Measurements from ENCODE around the gene RAPGEF5.

RAPGEF5 gene

DNA sequence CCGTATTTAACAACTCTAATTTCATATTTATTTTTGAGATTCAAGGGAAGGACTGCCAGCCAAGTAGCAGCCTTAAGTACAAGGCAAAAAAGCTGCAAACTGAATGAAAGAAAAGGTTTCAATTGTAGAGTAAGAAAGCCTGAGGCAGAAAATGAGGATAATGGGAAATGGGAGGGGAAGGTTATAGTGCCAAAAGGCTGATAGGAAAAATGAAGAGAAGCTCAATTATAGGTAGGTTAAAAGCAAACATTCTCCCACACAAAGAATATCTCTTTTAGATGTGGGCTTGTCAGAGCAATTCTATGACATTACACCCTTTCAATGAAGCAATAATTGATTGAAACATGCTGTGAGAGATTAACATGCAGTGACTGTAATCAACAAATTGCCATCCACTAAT is 175.3 kb downstream of the RAPGEF5 start:
- no peak for DNase-seq

- DNase-seq, result no peak
These were observed 177.5 kb downstream of the RAPGEF5 start for GRCh38 chr7:22179442-22179879.

DNA sequence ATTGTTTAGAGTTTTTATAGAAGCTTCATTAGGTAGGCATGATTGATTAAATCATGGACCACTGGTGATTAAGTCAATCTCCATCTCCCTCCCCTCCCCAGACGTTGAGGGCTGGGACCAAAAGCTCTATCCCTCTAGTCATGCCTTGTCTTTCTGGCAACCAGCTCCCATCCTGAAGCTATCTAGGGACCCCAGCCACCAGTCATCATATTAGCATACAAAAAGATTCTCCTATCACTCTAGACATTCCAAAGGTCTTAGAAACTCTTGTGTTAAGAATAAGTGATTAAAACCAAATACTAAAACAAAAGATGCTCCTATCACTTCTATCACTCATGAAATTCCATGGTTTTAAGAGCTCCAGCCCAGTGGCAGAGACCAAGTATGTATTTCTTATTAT is 178.2 kb downstream of the RAPGEF5 start:
- no peak for DNase-seq

DNA sequence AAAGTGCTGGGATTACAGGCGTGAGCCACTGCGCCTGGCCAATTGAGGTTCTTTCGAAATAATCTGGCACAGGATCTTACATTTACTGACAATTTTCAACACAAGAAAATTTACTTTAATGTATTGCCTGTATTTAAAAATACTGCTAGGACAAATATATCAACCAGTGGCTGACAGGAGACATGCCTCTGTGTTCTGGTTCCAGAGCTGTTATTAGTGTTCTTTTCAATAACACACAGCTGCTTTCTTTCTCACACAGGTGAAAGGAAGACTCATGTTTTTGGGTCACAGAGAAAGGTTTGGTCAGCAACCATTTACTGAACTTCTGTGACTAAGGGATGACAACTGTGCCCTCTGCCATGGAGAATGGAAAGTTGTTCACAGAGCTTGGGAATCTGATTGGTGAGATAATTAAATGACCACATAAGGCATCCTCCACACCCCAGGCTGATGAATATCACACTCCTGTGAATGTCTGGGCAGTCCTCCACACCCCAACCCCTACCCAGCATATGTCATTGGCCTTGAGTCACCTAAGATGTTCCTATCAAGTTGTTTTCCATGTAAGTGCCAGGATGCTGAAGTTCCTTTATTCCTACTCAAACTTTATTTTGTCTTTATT is 180.1 kb downstream of the RAPGEF5 start:
- DNase-seq, result no peak

DNA sequence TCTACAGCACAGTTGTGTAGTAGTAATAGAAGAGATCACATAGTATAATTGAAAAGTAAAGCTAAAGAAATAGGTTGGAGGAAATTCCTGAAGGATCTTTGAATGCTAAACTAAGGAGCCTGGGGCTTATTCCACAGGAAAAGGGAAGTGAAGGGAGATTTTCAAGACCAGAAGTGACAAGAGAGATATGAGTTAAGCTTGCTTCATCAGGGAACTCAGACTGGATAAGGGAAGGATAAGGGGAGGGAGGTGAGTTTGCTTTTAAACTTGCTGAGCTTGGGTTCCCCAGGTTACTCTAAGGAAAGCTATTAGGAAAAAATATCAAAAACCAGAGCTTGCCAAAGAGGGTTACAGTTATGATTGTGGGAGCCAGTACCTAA is 182.4 kb downstream of the RAPGEF5 start:
- no peak for DNase-seq

DNA sequence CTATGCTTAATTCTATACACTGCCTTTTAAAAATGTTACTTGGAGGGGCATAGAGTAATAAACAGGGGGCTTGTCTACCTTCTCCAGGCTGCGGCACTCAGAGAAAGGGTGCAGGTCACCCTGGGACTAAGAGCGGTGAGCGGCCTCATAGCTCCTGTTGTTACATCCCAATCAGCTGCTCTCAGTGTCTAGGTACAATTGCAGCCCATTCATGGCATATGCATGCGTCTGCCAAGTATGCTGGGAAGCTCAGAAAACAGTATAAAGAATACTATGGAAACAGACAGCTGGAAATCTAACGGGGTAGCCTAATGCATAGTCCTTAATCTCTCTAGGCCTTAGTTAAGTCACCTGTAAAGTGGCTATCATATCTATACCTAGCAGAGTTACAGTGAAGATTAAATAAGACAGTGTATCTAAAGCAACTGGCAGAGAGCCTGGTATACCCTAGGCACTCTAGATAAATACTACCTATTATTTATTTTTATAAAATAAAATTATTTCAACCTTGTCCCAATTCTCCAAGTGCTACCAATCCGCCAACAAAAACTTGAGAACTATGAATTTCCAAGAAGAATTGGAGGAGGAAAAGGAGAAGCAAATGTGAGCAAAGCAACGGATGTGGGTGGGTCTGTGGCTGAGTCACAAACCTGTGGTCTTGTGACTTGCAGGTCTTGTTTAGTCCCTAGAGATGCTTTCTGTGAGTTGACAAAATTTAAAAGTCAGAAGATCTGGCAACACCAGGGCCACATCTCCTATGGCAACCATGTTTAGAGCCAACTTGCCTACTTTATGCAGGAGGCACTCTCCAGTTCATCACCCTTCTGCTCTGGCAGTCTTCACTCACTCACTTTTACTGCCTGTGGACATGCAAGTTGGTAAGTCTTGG is 183.0 kb downstream of the RAPGEF5 start:
- peak; percentile 13 for DNase-seq

- DNase-seq, result no peak
These were observed 188.8 kb downstream of the RAPGEF5 start for GRCh38 chr7:22168129-22168634.

GRCh38 chr7:22167482-22167881 is 189.5 kb downstream of the RAPGEF5 start:
- DNase-seq, result no peak

DNA sequence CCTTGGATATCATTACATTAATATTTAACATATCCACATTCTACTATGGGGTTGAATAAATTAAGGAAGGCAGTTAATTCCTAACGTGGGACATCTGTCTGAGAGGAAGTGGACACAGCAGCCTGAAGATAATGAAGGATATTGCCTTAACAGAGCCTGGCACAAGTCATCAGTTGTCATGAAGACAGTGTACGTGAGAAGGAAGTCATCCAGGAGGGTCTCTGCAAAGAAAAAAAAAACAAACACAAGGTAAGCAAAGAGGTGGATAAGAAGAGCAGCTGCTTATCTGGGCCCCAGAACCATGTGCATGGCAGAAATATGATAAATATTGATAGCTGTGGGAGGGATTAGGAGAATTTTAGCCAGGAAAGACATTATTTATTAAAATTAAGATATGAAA is 190.0 kb downstream of the RAPGEF5 start:
- no peak for DNase-seq

DNA sequence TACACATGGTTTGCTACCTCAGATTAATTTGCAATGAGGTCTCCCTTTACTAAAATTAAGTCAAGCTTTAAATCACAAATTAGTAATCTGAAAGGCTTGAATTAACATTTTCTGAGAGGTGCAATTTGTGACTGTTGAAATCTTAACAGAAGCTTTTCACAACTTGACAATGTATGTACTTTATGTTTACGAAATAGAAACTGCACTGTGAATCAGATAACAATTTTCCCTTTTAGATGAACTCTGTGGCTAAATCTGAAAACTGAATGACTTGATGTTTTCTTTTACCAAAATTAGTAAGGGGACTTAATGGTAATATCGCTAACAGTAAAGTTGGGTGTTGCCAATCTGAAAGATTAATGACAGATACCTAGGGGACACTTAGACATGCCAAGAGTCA is 197.6 kb downstream of the RAPGEF5 start:
- DNase-seq, result no peak

DNA sequence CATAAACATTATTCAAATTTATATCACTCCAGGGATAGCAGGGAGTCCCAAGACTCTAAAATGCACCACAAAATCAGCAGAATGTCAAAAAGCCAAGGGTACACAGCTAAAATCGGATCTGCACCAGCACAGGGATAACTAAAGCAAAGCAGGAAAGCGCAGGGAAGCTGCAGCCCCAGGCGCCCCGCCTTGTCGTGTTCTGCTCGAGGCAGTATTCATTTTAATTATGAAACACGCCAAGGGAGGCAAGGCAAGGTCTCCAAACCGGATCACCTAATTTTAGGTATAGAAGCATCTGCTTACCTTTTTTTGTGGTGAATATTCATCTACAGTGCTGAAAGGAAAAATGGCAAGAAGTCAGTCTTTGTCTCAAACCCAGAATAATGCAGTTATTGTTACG is 199.4 kb downstream of the RAPGEF5 start:
- DNase-seq, result no peak

DNA sequence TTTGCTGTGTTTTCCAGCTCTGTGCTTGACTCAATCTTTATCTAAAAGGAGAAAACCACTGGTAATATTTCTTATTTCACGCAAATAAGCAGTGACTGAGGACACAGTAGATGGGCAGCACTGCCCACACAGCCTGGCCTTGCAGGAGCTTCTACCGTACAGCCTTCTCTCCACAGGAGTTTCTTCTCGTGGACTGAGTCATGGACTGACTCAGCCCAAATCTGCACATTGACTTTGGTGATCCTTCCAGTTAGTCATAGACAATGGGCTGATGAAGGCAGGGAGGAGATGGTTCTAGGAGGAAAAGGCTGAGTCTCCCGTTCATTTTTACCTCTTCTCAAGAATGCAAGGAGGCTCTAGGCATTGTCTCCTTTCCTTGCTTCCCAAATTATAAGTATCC is 200.7 kb downstream of the RAPGEF5 start:
- no peak for DNase-seq

GRCh38 chr7:22154143-22154529 is 202.8 kb downstream of the RAPGEF5 start:
- no peak for DNase-seq

DNA sequence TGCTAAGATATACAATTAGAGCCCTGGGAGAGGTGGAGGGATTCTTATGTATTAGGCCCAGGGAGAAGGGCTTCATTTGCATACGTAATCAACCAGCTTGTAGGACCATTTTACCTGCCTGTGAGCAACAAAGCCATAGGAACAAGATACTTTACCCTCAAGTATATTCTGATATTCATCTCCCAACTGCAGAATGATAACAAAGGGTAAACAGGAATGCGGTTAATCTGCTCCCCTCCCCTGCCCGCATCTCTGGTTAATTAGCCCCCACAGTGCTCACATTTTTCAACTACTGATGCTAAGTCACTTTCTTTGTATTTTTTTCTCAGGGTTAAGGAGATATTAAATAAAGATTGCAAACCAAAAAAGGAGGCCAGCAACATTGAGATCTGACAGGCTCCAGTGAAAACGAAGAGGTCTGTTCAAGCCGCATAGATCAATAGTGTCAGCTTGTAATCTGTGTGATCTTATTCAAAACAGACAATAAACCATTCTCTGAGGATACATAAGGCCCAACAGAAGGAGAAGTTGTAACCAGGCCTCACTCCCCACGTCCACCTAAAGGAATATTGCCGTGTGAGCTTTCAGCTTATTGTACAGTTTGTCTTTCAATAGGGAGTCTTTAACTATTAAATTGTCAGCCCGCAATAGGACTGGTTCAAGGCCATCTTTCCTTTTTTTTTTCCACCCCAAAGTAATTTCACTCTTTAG is 203.4 kb downstream of the RAPGEF5 start:
- no peak for DNase-seq

GRCh38 chr7:22152690-22153089 is 204.3 kb downstream of the RAPGEF5 start:
- no peak for DNase-seq

GRCh38 chr7:22151901-22152300 is 205.1 kb downstream of the RAPGEF5 start:
- no peak for DNase-seq

DNA sequence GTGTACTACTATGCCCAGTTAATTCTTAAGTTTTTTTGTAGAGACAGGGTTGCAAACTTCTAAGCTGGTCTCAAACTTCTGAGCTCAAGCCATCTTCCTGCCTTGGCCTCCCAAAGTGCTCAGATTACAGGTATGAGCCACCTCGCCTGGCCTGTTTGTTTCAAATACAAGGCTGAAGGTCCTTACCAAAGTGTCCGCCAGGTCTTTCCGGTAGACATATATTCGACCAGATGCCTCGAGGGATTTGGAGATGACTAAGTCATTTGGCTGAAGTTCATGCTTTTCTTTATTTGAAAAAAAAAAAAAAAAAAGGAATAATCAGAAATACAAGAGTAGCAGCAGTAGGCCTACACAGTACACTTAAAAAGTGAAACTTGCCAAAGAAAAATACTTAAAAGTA is 206.7 kb downstream of the RAPGEF5 start:
- no peak for DNase-seq

DNA sequence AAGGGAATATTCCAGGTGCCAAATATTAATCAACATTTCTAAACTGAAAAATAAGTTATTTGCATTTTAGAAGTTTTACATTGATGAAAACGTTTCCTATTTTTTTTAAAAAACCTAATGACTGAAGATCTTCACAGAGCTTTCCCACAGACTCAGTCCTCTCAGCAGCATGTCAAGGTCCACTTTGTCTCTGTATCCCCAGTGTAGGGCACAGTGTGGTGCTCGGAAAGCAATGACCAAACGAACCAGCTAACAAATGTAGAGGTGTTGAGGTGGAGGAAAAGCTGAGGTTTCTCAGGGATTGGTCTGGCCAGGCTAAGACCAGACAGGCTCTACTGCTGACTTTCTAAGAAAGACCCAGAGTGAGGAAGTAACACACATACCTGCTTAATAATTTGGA is 209.1 kb downstream of the RAPGEF5 start:
- no peak for DNase-seq

- no peak for DNase-seq
These were observed 209.9 kb downstream of the RAPGEF5 start for GRCh38 chr7:22146961-22147512.

DNA sequence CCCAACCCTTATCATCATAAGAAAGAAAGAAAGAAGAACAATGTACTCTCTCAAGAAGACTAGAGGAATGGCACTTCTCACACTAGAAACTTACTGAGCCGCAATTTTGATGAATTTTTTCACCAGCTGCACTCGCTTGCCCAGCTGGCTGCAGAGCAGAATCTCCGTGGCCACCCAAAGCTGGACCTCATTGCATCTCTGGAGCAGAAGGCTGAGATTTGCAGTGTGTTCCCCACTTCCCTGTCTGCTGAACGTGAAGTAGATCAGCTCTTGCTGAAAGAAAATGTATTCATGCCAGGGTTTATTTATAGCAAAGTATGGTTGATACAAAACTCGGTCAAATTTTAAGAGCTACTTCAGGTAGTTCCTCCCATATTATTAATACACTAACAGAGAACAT is 212.0 kb downstream of the RAPGEF5 start:
- no peak for DNase-seq

GRCh38 chr7:22143491-22143890 is 213.5 kb downstream of the RAPGEF5 start:
- DNase-seq, result no peak

- no peak for DNase-seq
These were observed 214.4 kb downstream of the RAPGEF5 start for GRCh38 chr7:22142572-22142971.

DNA sequence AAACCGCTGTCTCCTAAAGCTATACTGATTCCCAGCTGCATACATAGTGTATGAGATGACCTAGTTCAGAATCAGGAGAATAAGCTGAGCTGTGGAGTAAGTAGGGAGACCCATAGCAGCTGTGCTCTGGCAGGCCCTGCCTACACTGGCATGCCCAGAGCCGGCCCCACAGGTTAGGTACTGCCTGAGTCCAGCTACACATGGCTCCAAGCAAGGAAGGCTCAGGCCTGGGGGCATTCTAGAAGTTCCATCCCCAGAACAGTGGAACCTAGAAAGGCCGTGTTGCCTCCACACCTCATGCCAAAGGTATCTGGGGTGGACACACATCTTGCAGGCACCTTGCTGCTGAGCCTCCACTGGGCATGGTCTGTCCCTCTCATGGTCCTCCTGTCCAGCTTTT is 215.6 kb downstream of the RAPGEF5 start:
- no peak for DNase-seq

Measured in CD4-positive, alpha-beta T cell treated with Interferon gamma for 1 hour (primary cell).